HG02981 (cell line): ENCODE results near the gene ANKMY1.
"Not testable (repeated sequence)": the region's sequence is repeated elsewhere in the genome, so short reads cannot be mapped to it uniquely, and the experiment has no call there.

Source experiments
- ATAC-seq: cut with Tn5 transposase; IDR thresholded peaks from one replicate; pipeline ENCODE4 v1.9.1; 2021; ENCODE audit warnings: mild to moderate bottlenecking, moderate library complexity; ENCODE audit not compliant: unreplicated experiment

ANKMY1 gene

GRCh38 chr2:240523451-240524281, 34.1 kb downstream of the ANKMY1 start:
- no peak for ATAC-seq

- ATAC-seq = no peak
Measured at GRCh38 chr2:240522406-240522805, 35.4 kb downstream of the ANKMY1 start.

- not testable (repeated sequence) for ATAC-seq
Measured at GRCh38 chr2:240521885-240522284, 35.9 kb downstream of the ANKMY1 start.

- ATAC-seq = no peak
Measured at GRCh38 chr2:240520974-240521350, 36.8 kb downstream of the ANKMY1 start.

GRCh38 chr2:240520130-240520973, 37.4 kb downstream of the ANKMY1 start:
- ATAC-seq = no peak

GRCh38 chr2:240519396-240520129, 38.2 kb downstream of the ANKMY1 start:
- ATAC-seq = no peak

GRCh38 chr2:240518981-240519380, 38.8 kb downstream of the ANKMY1 start:
- no peak for ATAC-seq

- no peak for ATAC-seq
Measured at GRCh38 chr2:240517342-240517741, 40.4 kb downstream of the ANKMY1 start.

- no peak for ATAC-seq
Measured at GRCh38 chr2:240514631-240515030, 43.2 kb downstream of the ANKMY1 start.

- peak; percentile 97 for ATAC-seq
Measured at GRCh38 chr2:240513549-240514287, 44.1 kb downstream of the ANKMY1 start.

- no peak for ATAC-seq
Measured at GRCh38 chr2:240512666-240513535, 44.9 kb downstream of the ANKMY1 start.

- ATAC-seq = no peak
Measured at GRCh38 chr2:240512109-240512485, 45.7 kb downstream of the ANKMY1 start.

GRCh38 chr2:240511351-240512108, 46.3 kb downstream of the ANKMY1 start:
- no peak for ATAC-seq

- ATAC-seq = no peak
Measured at GRCh38 chr2:240510513-240511210, 47.1 kb downstream of the ANKMY1 start.

- no peak for ATAC-seq
Measured at GRCh38 chr2:240509667-240510512, 47.9 kb downstream of the ANKMY1 start.

- no peak for ATAC-seq
Measured at GRCh38 chr2:240508832-240509545, 48.8 kb downstream of the ANKMY1 start.

GRCh38 chr2:240507778-240508251, 50.0 kb downstream of the ANKMY1 start:
- ATAC-seq = no peak
